Subcutaneous abdominal adipose tissue (tissue), 5 donors: ENCODE data around the gene TALDO1.
A peak's percentile ranks its signal among the peaks of the same experiment; 100 is the strongest.

Source experiments
- H3K27ac ChIP-seq: one replicate; pipeline ENCODE4 v1.7.0; 2013; ENCODE audit warnings: low read depth, mild to moderate bottlenecking, inconsistent platforms, low read length, moderate library complexity
- H3K27me3 ChIP-seq, 5 donors: one replicate each; pipeline ENCODE4 v1.7.0; 2013; ENCODE audit warnings: low read length in 5 of 5, inconsistent platforms in 1 of 5; ENCODE audit not compliant: control insufficient read depth in 5 of 5, insufficient read depth in 4 of 5
- H3K36me3 ChIP-seq, 5 donors: one replicate each; pipeline ENCODE4 v1.7.0; 2013; ENCODE audit warnings: low read length in 5 of 5; ENCODE audit not compliant: control insufficient read depth in 5 of 5, insufficient read depth in 5 of 5
- H3K4me1 ChIP-seq, 5 donors: one replicate each; pipeline ENCODE4 v1.7.0; 2013; ENCODE audit warnings: low read length in 5 of 5, mild to moderate bottlenecking in 3 of 5, moderate library complexity in 1 of 5; ENCODE audit not compliant: control insufficient read depth in 5 of 5, insufficient read depth in 5 of 5
- H3K4me3 ChIP-seq, 5 donors: one replicate each; pipeline ENCODE4 v1.7.0; 2013; ENCODE audit warnings: low read length in 5 of 5, low read depth in 1 of 5
- H3K9ac ChIP-seq, 5 donors: one replicate each; pipeline ENCODE4 v1.7.0; 2013; ENCODE audit warnings: low read length in 5 of 5, mild to moderate bottlenecking in 4 of 5, moderate library complexity in 3 of 5
- H3K9me3 ChIP-seq, 5 donors: one replicate each; pipeline ENCODE4 v1.7.0; 2013; ENCODE audit warnings: low read length in 5 of 5; ENCODE audit not compliant: control insufficient read depth in 5 of 5
- donor health status: healthy.
- donor health status: healthy.
- donor health status: healthy.
- donor health status: healthy.
- donor health status: healthy.

The TALDO1 gene

DNA sequence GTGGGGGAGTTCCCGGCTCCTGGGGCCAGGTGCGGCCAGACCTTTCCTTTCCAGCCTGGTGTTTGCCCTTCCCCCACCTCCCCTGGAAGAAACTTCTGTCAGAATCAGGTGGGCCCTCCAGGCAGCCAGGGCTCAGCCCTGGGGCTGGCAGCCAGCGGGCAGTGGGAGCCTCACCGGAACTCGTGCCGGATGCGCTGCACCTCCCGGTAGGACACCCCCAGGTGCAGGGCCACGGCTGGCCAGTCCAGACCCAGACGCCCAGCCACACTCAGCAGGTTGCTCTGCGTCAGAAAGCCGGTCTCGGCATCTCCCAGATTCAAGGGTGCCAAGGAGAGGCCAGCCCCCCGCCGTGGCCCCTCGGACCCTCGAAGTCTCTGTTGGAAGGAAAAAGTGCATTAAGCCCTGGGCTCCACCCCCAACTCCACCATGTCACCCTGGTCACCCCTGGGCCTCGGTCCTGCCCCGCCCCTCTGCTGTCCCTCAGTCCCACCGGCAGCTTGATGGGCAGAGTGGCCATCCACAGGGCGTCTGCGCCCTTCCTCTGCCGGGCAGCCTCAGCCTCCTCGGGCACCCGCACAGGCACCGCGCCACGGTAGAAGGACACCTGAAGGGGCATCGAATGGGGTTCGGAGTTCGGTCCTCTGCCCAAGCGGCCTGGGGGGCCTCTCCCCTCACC, 52.5 kb downstream of the TALDO1 start:
- H3K27ac ChIP-seq: no peak overlapping the region
- H3K27me3 ChIP-seq: no peaks in the 10 kb centered on the region
- no peaks in the 10 kb centered on the region for H3K9me3 ChIP-seq
- H3K4me3 ChIP-seq: no peak overlapping the region
- H3K4me1 ChIP-seq: peaks cover 1 to 45% (median 43%) of the 10 kb centered on the region in 5 donors
- no peak overlapping the region for H3K9ac ChIP-seq
- H3K36me3 ChIP-seq: peaks cover 0 to 44% (median 23%) of the 10 kb centered on the region in 5 donors

DNA sequence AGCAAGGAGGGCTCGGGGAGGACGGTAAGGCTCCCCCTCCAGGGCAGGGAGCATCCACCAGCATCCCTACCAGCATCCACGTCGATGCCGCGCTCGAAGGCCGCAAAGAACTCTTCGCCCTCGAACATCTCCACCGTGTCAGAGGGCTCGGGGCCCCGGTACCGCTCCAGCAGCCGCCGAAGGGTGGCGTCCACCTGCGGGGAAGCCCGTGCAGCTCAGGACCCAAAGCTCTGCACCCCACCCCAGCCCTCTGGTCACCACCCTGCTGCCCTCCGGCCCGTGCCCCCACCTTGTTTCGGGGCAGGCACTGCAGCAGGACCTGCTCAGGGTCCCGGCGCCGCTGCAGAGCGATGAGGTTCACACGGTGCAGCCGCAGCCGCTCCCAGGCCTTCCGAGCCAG, 53.2 kb downstream of the TALDO1 start:
- Histone ChIP-seq H3K9ac (no peak overlapping the region), H3K27ac (no peak overlapping the region), H3K4me1 (peaks cover 1 to 41% (median 39%) of the 10 kb centered on the region in 5 donors), H3K9me3 (no peaks in the 10 kb centered on the region), H3K27me3 (no peaks in the 10 kb centered on the region), H3K4me3 (no peak overlapping the region), H3K36me3 (peaks cover 0 to 44% (median 23%) of the 10 kb centered on the region in 5 donors)

DNA sequence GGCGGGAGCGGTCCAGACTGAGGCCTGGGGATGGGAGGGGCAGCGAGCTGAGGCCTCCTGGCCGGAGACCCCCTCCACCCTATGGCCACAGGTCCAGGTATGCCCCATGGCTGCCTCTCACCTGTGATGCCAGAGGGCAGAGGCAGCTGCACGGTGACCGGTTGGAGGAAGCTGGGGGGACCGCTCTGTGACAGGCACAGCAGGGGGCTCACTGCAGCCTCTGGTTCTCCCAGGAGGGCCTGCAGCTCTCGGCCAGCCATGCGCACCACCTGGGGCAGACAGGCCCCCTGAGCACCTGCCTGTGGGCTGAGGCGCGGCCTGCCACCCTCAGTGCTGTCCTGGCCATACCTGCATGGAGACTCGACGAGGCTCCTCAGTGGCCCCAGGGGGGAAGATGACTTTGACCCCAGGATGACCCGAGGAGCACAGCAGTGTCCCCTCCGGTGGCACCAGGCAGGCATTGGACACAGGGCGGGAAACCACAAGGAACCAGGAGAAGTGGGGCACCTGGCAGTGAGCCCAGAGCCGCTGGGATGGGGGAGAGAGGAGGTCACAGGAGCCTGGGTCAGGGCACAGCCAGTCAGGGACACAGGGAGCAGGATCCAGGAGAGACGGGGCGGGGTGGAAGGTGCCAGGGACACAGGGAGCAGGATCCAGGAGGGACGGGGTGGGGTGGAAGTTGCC, 54.0 kb downstream of the TALDO1 start:
- H3K27ac ChIP-seq: no peak overlapping the region
- peaks cover 1 to 37% (median 34%) of the 10 kb centered on the region in 5 donors for H3K4me1 ChIP-seq
- H3K36me3 ChIP-seq: peaks cover 0 to 44% (median 23%) of the 10 kb centered on the region in 5 donors
- H3K27me3 ChIP-seq: no peaks in the 10 kb centered on the region
- no peak overlapping the region for H3K4me3 ChIP-seq
- no peaks in the 10 kb centered on the region for H3K9me3 ChIP-seq
- H3K9ac ChIP-seq: no peak overlapping the region

DNA sequence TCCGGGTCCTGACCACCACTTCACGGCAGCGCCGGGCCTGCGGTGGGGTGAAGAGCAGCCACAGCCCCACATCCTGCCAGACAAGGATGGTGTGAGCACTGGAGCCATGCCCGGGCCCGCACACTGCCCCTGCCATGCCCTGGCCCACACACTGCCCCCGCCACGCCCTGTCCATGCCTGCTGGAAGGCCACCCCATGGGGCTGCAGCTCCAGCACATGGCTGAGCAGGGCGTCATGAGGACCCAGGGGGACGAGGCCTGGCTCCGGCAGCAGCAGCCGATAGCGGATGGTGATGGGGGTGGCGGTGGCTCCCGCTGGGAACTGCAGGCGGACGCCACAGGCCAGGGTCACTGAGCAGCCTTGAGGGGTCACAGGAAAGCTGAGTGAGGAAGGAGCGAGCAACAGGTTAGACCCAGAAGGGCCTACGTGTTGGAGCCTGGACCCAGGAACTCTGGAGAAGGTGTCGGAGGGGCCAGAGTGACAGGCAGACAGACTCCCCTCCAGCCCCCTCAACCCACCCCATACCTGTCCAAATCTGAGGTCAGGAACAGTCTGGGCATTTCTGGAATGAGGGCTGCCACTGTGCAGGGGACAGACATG, 54.9 kb downstream of the TALDO1 start:
- Histone ChIP-seq H3K4me3 (no peak overlapping the region), H3K27ac (no peak overlapping the region), H3K9ac (no peak overlapping the region), H3K4me1 (peaks cover 0 to 28% (median 25%) of the 10 kb centered on the region in 5 donors), H3K27me3 (no peaks in the 10 kb centered on the region), H3K9me3 (no peaks in the 10 kb centered on the region), H3K36me3 (peaks cover 0 to 44% (median 23%) of the 10 kb centered on the region in 5 donors)

- Histone ChIP-seq H3K27ac (no peak overlapping the region), H3K36me3 (peaks cover 0 to 44% (median 23%) of the 10 kb centered on the region in 5 donors), H3K4me1 (peaks cover 0 to 20% (median 19%) of the 10 kb centered on the region in 5 donors), H3K27me3 (no peaks in the 10 kb centered on the region), H3K9ac (no peak overlapping the region), H3K4me3 (no peak overlapping the region), H3K9me3 (no peaks in the 10 kb centered on the region)
Observed at GRCh38 chr11:802693-803466, 55.6 kb downstream of the TALDO1 start.

GRCh38 chr11:803467-803742, 56.1 kb downstream of the TALDO1 start:
- H3K9ac ChIP-seq: no peak overlapping the region
- no peak overlapping the region for H3K27ac ChIP-seq
- H3K9me3 ChIP-seq: no peaks in the 10 kb centered on the region
- H3K4me1 ChIP-seq: peaks cover 0 to 20% (median 19%) of the 10 kb centered on the region in 5 donors
- no peak overlapping the region for H3K4me3 ChIP-seq
- peaks cover 0 to 44% (median 23%) of the 10 kb centered on the region in 5 donors for H3K36me3 ChIP-seq
- no peaks in the 10 kb centered on the region for H3K27me3 ChIP-seq

GRCh38 chr11:803770-804598, 56.7 kb downstream of the TALDO1 start:
- Histone ChIP-seq H3K36me3 (peaks cover 0 to 43% (median 23%) of the 10 kb centered on the region in 5 donors), H3K27ac (no peak overlapping the region), H3K9ac (peak overlapping the region in 3 of 5 donors; percentile 33 to 73 (median 64)), H3K27me3 (no peaks in the 10 kb centered on the region), H3K4me1 (peaks cover 2 to 25% (median 23%) of the 10 kb centered on the region in 5 donors), H3K4me3 (peak overlapping the region in 3 of 5 donors; percentile 56 to 71 (median 63)), H3K9me3 (no peaks in the 10 kb centered on the region)

GRCh38 chr11:804599-804964, 57.3 kb downstream of the TALDO1 start:
- Histone ChIP-seq H3K9ac (peak overlapping the region in 4 of 5 donors; percentile 33 to 73 (median 66)), H3K27ac (no peak overlapping the region), H3K4me3 (peak overlapping the region; percentile 35 to 71 (median 56)), H3K27me3 (no peaks in the 10 kb centered on the region), H3K9me3 (no peaks in the 10 kb centered on the region), H3K4me1 (peaks cover 2 to 27% (median 25%) of the 10 kb centered on the region in 5 donors), H3K36me3 (peaks cover 0 to 37% (median 21%) of the 10 kb centered on the region in 5 donors)
